HEK293 (cell line): ENCODE data around the gene BFAR.

Source experiments
- ZNF138 ChIP-seq: fragments of 450-650 bp; formaldehyde crosslinking; IDR thresholded peaks from 2 replicates; pipeline ENCODE4 v1.5.1; 2016; ENCODE audit warnings: missing biosample characterization, missing genetic modification characterization, borderline replicate concordance
- TF ChIP-seq, protein P1 (sequence below): fragments of 450-650 bp; formaldehyde crosslinking; conservative IDR thresholded peaks from 2 replicates; pipeline ENCODE4 v1.5.1; 2016; ENCODE audit warnings: low read depth, missing biosample characterization, missing genetic modification characterization
- TF ChIP-seq, protein P2 (sequence below): fragments of 450-650 bp; formaldehyde crosslinking; IDR thresholded peaks from 2 replicates; pipeline ENCODE4 v1.5.1; 2016; ENCODE audit warnings: missing biosample characterization, missing genetic modification characterization

DNA sequence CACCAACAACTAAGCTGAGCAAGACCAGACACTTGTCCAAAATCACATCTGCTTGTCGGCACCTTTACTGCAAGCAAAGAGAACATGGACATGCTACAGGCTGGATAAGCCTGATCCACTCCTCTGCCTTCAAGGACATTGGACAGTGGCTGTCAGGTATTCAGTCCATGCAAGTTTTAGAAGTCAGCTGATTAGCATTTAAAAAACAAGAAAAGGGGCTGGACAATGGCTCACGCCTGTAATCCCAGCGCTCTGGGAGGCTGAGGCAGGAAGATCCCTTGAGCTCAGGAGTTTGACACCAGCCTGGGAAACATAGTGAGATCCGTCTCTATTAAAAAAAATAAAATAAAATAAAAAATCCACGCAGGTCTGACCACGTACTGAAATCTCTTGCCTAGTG lies 23.0 kb upstream of the BFAR start:
- TF ChIP-seq, protein P1, sequence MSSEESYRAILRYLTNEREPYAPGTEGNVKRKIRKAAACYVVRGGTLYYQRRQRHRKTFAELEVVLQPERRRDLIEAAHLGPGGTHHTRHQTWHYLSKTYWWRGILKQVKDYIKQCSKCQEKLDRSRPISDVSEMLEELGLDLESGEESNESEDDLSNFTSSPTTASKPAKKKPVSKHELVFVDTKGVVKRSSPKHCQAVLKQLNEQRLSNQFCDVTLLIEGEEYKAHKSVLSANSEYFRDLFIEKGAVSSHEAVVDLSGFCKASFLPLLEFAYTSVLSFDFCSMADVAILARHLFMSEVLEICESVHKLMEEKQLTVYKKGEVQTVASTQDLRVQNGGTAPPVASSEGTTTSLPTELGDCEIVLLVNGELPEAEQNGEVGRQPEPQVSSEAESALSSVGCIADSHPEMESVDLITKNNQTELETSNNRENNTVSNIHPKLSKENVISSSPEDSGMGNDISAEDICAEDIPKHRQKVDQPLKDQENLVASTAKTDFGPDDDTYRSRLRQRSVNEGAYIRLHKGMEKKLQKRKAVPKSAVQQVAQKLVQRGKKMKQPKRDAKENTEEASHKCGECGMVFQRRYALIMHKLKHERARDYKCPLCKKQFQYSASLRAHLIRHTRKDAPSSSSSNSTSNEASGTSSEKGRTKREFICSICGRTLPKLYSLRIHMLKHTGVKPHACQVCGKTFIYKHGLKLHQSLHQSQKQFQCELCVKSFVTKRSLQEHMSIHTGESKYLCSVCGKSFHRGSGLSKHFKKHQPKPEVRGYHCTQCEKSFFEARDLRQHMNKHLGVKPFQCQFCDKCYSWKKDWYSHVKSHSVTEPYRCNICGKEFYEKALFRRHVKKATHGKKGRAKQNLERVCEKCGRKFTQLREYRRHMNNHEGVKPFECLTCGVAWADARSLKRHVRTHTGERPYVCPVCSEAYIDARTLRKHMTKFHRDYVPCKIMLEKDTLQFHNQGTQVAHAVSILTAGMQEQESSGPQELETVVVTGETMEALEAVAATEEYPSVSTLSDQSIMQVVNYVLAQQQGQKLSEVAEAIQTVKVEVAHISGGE (tag by site-specific recombination) = no peak
- TF ChIP-seq, protein P2, sequence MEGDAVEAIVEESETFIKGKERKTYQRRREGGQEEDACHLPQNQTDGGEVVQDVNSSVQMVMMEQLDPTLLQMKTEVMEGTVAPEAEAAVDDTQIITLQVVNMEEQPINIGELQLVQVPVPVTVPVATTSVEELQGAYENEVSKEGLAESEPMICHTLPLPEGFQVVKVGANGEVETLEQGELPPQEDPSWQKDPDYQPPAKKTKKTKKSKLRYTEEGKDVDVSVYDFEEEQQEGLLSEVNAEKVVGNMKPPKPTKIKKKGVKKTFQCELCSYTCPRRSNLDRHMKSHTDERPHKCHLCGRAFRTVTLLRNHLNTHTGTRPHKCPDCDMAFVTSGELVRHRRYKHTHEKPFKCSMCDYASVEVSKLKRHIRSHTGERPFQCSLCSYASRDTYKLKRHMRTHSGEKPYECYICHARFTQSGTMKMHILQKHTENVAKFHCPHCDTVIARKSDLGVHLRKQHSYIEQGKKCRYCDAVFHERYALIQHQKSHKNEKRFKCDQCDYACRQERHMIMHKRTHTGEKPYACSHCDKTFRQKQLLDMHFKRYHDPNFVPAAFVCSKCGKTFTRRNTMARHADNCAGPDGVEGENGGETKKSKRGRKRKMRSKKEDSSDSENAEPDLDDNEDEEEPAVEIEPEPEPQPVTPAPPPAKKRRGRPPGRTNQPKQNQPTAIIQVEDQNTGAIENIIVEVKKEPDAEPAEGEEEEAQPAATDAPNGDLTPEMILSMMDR = no peak
- no peak for TF ChIP-seq ZNF138 (tag by site-specific recombination)
